DND-41 (cell line): Measurements from ENCODE around the gene ITFG1.

Experiments
- CTCF ChIP-seq: IDR thresholded peaks from 2 replicates; pipeline ENCODE4 v1.5.1; 2012; ENCODE audit warnings: borderline replicate concordance, low read length, moderate library complexity, mild to moderate bottlenecking; ENCODE audit not compliant: poor library complexity, severe bottlenecking; ENCODE audit errors: extremely low read depth
- EZH2 ChIP-seq: IDR thresholded peaks from 3 replicates; pipeline ENCODE4 v1.6.1; 2012; ENCODE audit warnings: borderline replicate concordance, low read depth, mild to moderate bottlenecking, moderate library complexity, low read length, inconsistent platforms; ENCODE audit not compliant: severe bottlenecking

DNA sequence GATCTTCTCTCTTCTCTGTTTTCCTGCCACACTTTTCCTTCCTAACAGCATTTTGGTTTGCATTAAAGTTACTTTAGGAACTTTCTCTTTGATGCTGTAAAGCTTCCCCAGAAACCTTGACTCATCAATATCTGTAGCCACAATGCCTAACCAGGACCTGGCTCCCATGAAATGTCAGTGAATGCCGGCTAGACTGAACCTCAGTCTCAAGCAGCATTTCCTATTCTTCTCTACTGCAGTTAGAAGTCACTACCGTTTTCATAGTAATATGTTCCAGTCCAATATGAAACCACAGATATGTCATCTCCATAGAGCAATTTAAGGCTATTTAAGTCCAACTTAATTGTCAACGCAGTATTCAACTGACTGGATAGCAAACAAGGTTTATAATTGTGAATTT is 28.9 kb downstream of the ITFG1 start:
- TF ChIP-seq CTCF, result no peak
- TF ChIP-seq EZH2, result no peak
